HepG2 (cell line): ENCODE measurements around the gene BCL2. TPM values are rescaled to one million over a fixed set of nuclear protein-coding genes. Genes with fewer than 3 reads are reported as not detected.

Experiments used
- ATAC-seq: fragments of 200-7000 bp; cut with Tn5 transposase; 3 replicates; pipeline ENCODE4 v1.9.1; 2020; ENCODE audit warnings: mild to moderate bottlenecking, moderate library complexity
- BruUV-seq: library from RNA; stranded (reverse); fragments of 400-500 nt; replicated peaks from 2 replicates; lab custom pipeline; 2021; lab: Mats Ljungman, UMichigan
- CTCF ChIA-PET: fragments of 300-600 bp; formaldehyde crosslinking; extraction: SDS; loops from one replicate; lab custom pipeline; 2021; ENCODE audit warnings: low total read pairs, inconsistent platforms, low intra/inter-chr PET ratio; lab: Yijun Ruan, JAX
- POLR2A ChIA-PET: fragments of 350-600 bp; sonication (Branson Sonifier 250); formaldehyde crosslinking; loops from one replicate; lab custom pipeline; 2020; ENCODE audit warnings: antibody characterized with exemption, inconsistent platforms; lab: Yijun Ruan, JAX
- DNase-seq: peaks from one replicate; pipeline ENCODE4 v3.0.0-alpha.2; 2015; ENCODE audit warnings: low spot score
- FAIRE-seq: peaks from 3 replicates; lab custom pipeline; 2011; peaks lifted over from hg19 to GRCh38; lab: Jason Lieb, UNC
- H2AFZ ChIP-seq: one replicate; pipeline ENCODE4 v1.6.1; 2011; ENCODE audit warnings: low read length, inconsistent platforms
- H3K27ac ChIP-seq: fragments of 300-600 bp; 3 replicates; pipeline ENCODE4 v1.8.0; 2011; ENCODE audit warnings: mixed run types, mild to moderate bottlenecking, mixed read lengths, low read length, inconsistent platforms; ENCODE audit not compliant: insufficient read depth; ENCODE audit errors: extremely low read length
- H3K27me3 ChIP-seq, 2 experiments: fragments of 200-600 bp in 1 of 2; 2 replicates in 1 of 2; 3 replicates in 1 of 2; pipeline versions ENCODE4 v1.6.0 to v1.8.0; 2011; ENCODE audit warnings: low read length in 2 of 2, mild to moderate bottlenecking in 2 of 2, moderate library complexity in 2 of 2, inconsistent platforms in 1 of 2; ENCODE audit not compliant: insufficient read depth in 2 of 2, control insufficient read depth in 1 of 2
- H3K36me3 ChIP-seq, 2 experiments: fragments of 200-600 bp in 1 of 2; replicated peaks in 1 of 2; 2 replicates in 1 of 2; 3 replicates in 1 of 2; pipeline versions ENCODE4 v1.5.1 to v1.8.0; 2011; ENCODE audit warnings: low read length in 2 of 2, inconsistent platforms in 1 of 2; ENCODE audit not compliant: insufficient read depth in 2 of 2, control insufficient read depth in 1 of 2
- H3K4me1 ChIP-seq: 2 replicates; pipeline ENCODE4 v1.5.1; 2012; ENCODE audit warnings: low read length, inconsistent platforms; ENCODE audit not compliant: insufficient read depth
- H3K4me2 ChIP-seq: 2 replicates; pipeline ENCODE4 v1.6.0; 2011; ENCODE audit warnings: low read depth, low read length, inconsistent platforms
- H3K4me3 ChIP-seq, 3 experiments: fragments of 200-600 bp in 1 of 3; sonication (generic), shearing (Covaris generic) in 1 of 3; replicated peaks in 1 of 3; 2 replicates each; pipeline ENCODE4 v1.5.1; 2011 to 2016; ENCODE audit warnings: low read length in 3 of 3, inconsistent platforms in 2 of 3, low read depth in 2 of 3, mild to moderate bottlenecking in 2 of 3, control low read depth in 1 of 3, mixed read lengths in 1 of 3; ENCODE audit not compliant: insufficient read depth in 1 of 3
- H3K79me2 ChIP-seq: one replicate; pipeline ENCODE4 v1.6.1; 2011; ENCODE audit warnings: low read length, inconsistent platforms; ENCODE audit not compliant: insufficient read depth
- H3K9ac ChIP-seq: 2 replicates; pipeline ENCODE4 v1.6.0; 2011; ENCODE audit warnings: mild to moderate bottlenecking, low read depth, low read length, inconsistent platforms; ENCODE audit not compliant: insufficient read depth
- H3K9me3 ChIP-seq: 2 replicates; pipeline ENCODE4 v1.5.1; 2012; ENCODE audit warnings: mild to moderate bottlenecking, low read length
- H4K20me1 ChIP-seq: 2 replicates; pipeline ENCODE4 v1.6.0; 2011; ENCODE audit warnings: inconsistent platforms, mild to moderate bottlenecking, low read length, moderate library complexity; ENCODE audit not compliant: insufficient read depth
- HNF4G ChIP-seq, 2 experiments: sonication (generic) in 1 of 2; formaldehyde crosslinking in 1 of 2; IDR thresholded peaks; 2 replicates each; pipeline versions ENCODE4 v1.4.0 to v1.6.1; 2011 to 2020; ENCODE audit warnings: borderline replicate concordance in 2 of 2, low read depth in 2 of 2, mild to moderate bottlenecking in 2 of 2, low read length in 1 of 2, missing genetic modification reagents in 1 of 2, moderate library complexity in 1 of 2
- MBNL3 ChIP-seq: fragments of 250-450 bp; sonication (Bioruptor Pico); conservative IDR thresholded peaks from 2 replicates; pipeline ENCODE4 v1.8.0; 2022; ENCODE audit warnings: mild to moderate bottlenecking, inconsistent platforms
- ONECUT2 ChIP-seq: sonication (generic); formaldehyde crosslinking; IDR thresholded peaks from 2 replicates; pipeline ENCODE4 v1.4.0; 2020; ENCODE audit warnings: missing genetic modification reagents
- PCBP1 ChIP-seq: fragments of 200-400 bp; formaldehyde crosslinking; IDR thresholded peaks from 2 replicates; pipeline ENCODE4 v1.6.1; 2017; ENCODE audit warnings: mild to moderate bottlenecking, low read depth, low read length, borderline replicate concordance
- RFX5 ChIP-seq: IDR thresholded peaks from 2 replicates; pipeline ENCODE4 v1.6.1; 2011; ENCODE audit warnings: low read depth, low read length, improper control_type of control experiment
- XBP1 ChIP-seq: sonication (generic); formaldehyde crosslinking; IDR thresholded peaks from 2 replicates; pipeline ENCODE4 v1.5.0; 2020; ENCODE audit warnings: missing genetic modification reagents
- ZFP36L2 ChIP-seq: sonication (generic); formaldehyde crosslinking; IDR thresholded peaks from 2 replicates; pipeline ENCODE4 v1.4.0; 2020; ENCODE audit warnings: missing genetic modification reagents
- ZNF468 ChIP-seq: sonication (generic); formaldehyde crosslinking; IDR thresholded peaks from 2 replicates; pipeline ENCODE4 v1.8.0; 2022; ENCODE audit warnings: mild to moderate bottlenecking, moderate library complexity, missing genetic modification reagents
- ZNF563 ChIP-seq: sonication (generic); formaldehyde crosslinking; IDR thresholded peaks from 2 replicates; pipeline ENCODE4 v1.8.0; 2022; ENCODE audit warnings: mild to moderate bottlenecking, moderate library complexity, missing genetic modification reagents
- ZNF761 ChIP-seq: sonication (generic); formaldehyde crosslinking; conservative IDR thresholded peaks from 2 replicates; pipeline ENCODE4 v1.4.0; 2020; ENCODE audit warnings: mild to moderate bottlenecking, missing genetic modification reagents
- WGBS: methylation state at CpG from one replicate; pipeline ENCODE4 v1.1.6; 2017; ENCODE audit warnings: low lambda C conversion rate; 5-methylcytosine and 5-hydroxymethylcytosine counted together
- in situ Hi-C: cut with HindIII; loops from 2 replicates; pipeline ENCODE4 v1.10.0; 2017; ENCODE audit warnings: low pct_unique_long_range_greater_than_20kb; ENCODE audit not compliant: extremely low pct_ligation_motif_present
- intact Hi-C: fragments of 100-400 bp; cut with micrococcal nuclease; formaldehyde crosslinking; loops from one replicate; pipeline ENCODE4 v1.10.0; 2022; ENCODE audit not compliant: unreplicated experiment
- polyA plus RNA-seq, 8 experiments: library from polyadenylated mRNA; depleted of rRNA in 3 of 8; stranded (reverse) in 7 of 8; unstranded in 1 of 8; fragments of >200 nt; fragmentation: Illumina TruSeq in 4 of 8; extraction: Trizol in 4 of 8; gene quantifications; 2 replicates each; pipeline versions ENCODE4 v1.2.1 to v1.2.3, GENCODE V29; 2011 to 2016; ENCODE audit warnings: low read depth in 4 of 8, missing spikeins in 1 of 8, mixed read lengths in 1 of 8; ENCODE audit not compliant: insufficient read depth in 1 of 8
- total RNA-seq, 5 experiments: library from RNA; depleted of rRNA; stranded (reverse); fragments of >200 nt; fragmentation: Illumina TruSeq; extraction: Trizol; gene quantifications; 2 replicates each; pipeline ENCODE4 v1.2.3, GENCODE V29; 2016; ENCODE audit warnings: low read depth in 1 of 5
- TF ChIP-seq, protein P1 (sequence below): sonication (generic); formaldehyde crosslinking; IDR thresholded peaks from 2 replicates; pipeline ENCODE4 v1.4.0; 2020; ENCODE audit warnings: missing genetic modification reagents
- TF ChIP-seq, protein P2 (sequence below): sonication (generic); formaldehyde crosslinking; conservative IDR thresholded peaks from 2 replicates; pipeline ENCODE4 v1.8.0; 2022; ENCODE audit warnings: mild to moderate bottlenecking, moderate library complexity, missing genetic modification reagents
- TF ChIP-seq, protein P3 (sequence below): sonication (generic); formaldehyde crosslinking; IDR thresholded peaks from 2 replicates; pipeline ENCODE4 v1.4.0; 2020; ENCODE audit warnings: missing genetic modification reagents, borderline replicate concordance
- TF ChIP-seq, protein P4 (sequence below): sonication (generic); formaldehyde crosslinking; IDR thresholded peaks from 2 replicates; pipeline ENCODE4 v1.8.0; 2022; ENCODE audit warnings: mild to moderate bottlenecking, missing genetic modification reagents, moderate library complexity
- TF ChIP-seq, protein P5 (sequence below): sonication (generic); formaldehyde crosslinking; IDR thresholded peaks from 2 replicates; pipeline ENCODE4 v1.8.0; 2022; ENCODE audit warnings: mild to moderate bottlenecking, missing genetic modification reagents

Gene BCL2
- total and polyA plus RNA-seq, 2 of the 13 experiments (the other 11 are each of a cell fraction or from before 2014, with no cell fraction given): 0.07 to 0.53 TPM

- no peak overlapping the region for H3K27ac ChIP-seq
- BruUV-seq: no TSS peak
- in situ Hi-C loops (no loop called here), intact Hi-C loops (no loop called here)
- H3K9ac ChIP-seq: no peak overlapping the region
- peaks cover 5% of the 10 kb centered on the region; the same call in 1 of the 2 replicates for H3K9me3 ChIP-seq
- H3K79me2 ChIP-seq: peaks cover 39% of the 10 kb centered on the region
- H3K4me1 ChIP-seq: peaks cover 27% of the 10 kb centered on the region
- ChIA-PET POLR2A (no interaction called here), CTCF (no interaction called here)
- ATAC-seq: no peak
- H3K4me2 ChIP-seq: no peak overlapping the region
- H3K36me3 ChIP-seq: peaks cover 4 to 34% of the 10 kb centered on the region in 2 experiments; a peak in 3 of 5 replicates
- no peak for DNase-seq
- FAIRE-seq: no peak
- no peak overlapping the region for H3K4me3 ChIP-seq
- no peaks in the 10 kb centered on the region; a peak in 1 of 5 replicates for H3K27me3 ChIP-seq
- peaks cover 12% of the 10 kb centered on the region for H4K20me1 ChIP-seq
- 100% methylated on average over 2 of the region's 2 CpGs for WGBS
- no peak overlapping the region for H2AFZ ChIP-seq
- TF ChIP-seq, protein P1, sequence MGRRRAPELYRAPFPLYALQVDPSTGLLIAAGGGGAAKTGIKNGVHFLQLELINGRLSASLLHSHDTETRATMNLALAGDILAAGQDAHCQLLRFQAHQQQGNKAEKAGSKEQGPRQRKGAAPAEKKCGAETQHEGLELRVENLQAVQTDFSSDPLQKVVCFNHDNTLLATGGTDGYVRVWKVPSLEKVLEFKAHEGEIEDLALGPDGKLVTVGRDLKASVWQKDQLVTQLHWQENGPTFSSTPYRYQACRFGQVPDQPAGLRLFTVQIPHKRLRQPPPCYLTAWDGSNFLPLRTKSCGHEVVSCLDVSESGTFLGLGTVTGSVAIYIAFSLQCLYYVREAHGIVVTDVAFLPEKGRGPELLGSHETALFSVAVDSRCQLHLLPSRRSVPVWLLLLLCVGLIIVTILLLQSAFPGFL: no peak
- no peak for TF ChIP-seq MBNL3 (CRISPR knock-in tag)
- no peak for TF ChIP-seq ONECUT2 (CRISPR knock-in tag)
- no peak for TF ChIP-seq HNF4G (IDR thresholded peaks at IDR 0.05; ENCODE audit: borderline replicate concordance, low read depth, low read length)
- no peak for TF ChIP-seq HNF4G (CRISPR knock-in tag; IDR thresholded peaks at IDR 0.05; ENCODE audit: borderline replicate concordance, low read depth)
- TF ChIP-seq, protein P2, sequence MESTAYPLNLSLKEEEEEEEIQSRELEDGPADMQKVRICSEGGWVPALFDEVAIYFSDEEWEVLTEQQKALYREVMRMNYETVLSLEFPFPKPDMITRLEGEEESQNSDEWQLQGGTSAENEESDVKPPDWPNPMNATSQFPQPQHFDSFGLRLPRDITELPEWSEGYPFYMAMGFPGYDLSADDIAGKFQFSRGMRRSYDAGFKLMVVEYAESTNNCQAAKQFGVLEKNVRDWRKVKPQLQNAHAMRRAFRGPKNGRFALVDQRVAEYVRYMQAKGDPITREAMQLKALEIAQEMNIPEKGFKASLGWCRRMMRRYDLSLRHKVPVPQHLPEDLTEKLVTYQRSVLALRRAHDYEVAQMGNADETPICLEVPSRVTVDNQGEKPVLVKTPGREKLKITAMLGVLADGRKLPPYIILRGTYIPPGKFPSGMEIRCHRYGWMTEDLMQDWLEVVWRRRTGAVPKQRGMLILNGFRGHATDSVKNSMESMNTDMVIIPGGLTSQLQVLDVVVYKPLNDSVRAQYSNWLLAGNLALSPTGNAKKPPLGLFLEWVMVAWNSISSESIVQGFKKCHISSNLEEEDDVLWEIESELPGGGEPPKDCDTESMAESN: no peak
- TF ChIP-seq ZFP36L2 (CRISPR knock-in tag): no peak
- TF ChIP-seq, protein P3, sequence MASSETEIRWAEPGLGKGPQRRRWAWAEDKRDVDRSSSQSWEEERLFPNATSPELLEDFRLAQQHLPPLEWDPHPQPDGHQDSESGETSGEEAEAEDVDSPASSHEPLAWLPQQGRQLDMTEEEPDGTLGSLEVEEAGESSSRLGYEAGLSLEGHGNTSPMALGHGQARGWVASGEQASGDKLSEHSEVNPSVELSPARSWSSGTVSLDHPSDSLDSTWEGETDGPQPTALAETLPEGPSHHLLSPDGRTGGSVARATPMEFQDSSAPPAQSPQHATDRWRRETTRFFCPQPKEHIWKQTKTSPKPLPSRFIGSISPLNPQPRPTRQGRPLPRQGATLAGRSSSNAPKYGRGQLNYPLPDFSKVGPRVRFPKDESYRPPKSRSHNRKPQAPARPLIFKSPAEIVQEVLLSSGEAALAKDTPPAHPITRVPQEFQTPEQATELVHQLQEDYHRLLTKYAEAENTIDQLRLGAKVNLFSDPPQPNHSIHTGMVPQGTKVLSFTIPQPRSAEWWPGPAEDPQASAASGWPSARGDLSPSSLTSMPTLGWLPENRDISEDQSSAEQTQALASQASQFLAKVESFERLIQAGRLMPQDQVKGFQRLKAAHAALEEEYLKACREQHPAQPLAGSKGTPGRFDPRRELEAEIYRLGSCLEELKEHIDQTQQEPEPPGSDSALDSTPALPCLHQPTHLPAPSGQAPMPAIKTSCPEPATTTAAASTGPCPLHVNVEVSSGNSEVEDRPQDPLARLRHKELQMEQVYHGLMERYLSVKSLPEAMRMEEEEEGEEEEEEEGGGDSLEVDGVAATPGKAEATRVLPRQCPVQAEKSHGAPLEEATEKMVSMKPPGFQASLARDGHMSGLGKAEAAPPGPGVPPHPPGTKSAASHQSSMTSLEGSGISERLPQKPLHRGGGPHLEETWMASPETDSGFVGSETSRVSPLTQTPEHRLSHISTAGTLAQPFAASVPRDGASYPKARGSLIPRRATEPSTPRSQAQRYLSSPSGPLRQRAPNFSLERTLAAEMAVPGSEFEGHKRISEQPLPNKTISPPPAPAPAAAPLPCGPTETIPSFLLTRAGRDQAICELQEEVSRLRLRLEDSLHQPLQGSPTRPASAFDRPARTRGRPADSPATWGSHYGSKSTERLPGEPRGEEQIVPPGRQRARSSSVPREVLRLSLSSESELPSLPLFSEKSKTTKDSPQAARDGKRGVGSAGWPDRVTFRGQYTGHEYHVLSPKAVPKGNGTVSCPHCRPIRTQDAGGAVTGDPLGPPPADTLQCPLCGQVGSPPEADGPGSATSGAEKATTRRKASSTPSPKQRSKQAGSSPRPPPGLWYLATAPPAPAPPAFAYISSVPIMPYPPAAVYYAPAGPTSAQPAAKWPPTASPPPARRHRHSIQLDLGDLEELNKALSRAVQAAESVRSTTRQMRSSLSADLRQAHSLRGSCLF: no peak
- TF ChIP-seq ZNF563 (CRISPR knock-in tag): no peak
- TF ChIP-seq ZNF761 (CRISPR knock-in tag): no peak
- no peak for TF ChIP-seq RFX5
- TF ChIP-seq, protein P4, sequence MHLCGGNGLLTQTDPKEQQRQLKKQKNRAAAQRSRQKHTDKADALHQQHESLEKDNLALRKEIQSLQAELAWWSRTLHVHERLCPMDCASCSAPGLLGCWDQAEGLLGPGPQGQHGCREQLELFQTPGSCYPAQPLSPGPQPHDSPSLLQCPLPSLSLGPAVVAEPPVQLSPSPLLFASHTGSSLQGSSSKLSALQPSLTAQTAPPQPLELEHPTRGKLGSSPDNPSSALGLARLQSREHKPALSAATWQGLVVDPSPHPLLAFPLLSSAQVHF: no peak
- TF ChIP-seq, protein P5, sequence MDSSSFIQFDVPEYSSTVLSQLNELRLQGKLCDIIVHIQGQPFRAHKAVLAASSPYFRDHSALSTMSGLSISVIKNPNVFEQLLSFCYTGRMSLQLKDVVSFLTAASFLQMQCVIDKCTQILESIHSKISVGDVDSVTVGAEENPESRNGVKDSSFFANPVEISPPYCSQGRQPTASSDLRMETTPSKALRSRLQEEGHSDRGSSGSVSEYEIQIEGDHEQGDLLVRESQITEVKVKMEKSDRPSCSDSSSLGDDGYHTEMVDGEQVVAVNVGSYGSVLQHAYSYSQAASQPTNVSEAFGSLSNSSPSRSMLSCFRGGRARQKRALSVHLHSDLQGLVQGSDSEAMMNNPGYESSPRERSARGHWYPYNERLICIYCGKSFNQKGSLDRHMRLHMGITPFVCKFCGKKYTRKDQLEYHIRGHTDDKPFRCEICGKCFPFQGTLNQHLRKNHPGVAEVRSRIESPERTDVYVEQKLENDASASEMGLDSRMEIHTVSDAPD (CRISPR knock-in tag): no peak
- TF ChIP-seq ZNF468 (CRISPR knock-in tag): no peak
- no peak for TF ChIP-seq XBP1 (CRISPR knock-in tag)
- TF ChIP-seq PCBP1: no peak
Measured at GRCh38 chr18:63363951-63364350, 44.4 kb upstream of the BCL2 start.
